Left ventricle myocardium superior (tissue), 1 donor: Measurements from ENCODE around the gene TMEM117. TPM values are rescaled to one million over a fixed set of nuclear protein-coding genes. Genes with fewer than 3 reads are reported as not detected.
"Not testable (repeated sequence)": the region's sequence is repeated elsewhere in the genome, so short reads cannot be mapped to it uniquely, and the experiment has no call there.

Source experiments
- ATAC-seq: fragments of 200-7000 bp; cut with Tn5 transposase; one replicate; pipeline ENCODE4 v1.9.1; 2020; ENCODE audit warnings: mild to moderate bottlenecking, moderate library complexity
- DNase-seq: peaks from one replicate; pipeline ENCODE4 v3.0.0-alpha.2; 2020
- intact Hi-C: fragments of 100-400 bp; cut with micrococcal nuclease; formaldehyde crosslinking; loops from one replicate; pipeline ENCODE4 v1.11.0; 2022
- total RNA-seq: library from RNA; stranded (reverse); fragmentation: NEBNext Ultra II Directional; extraction: Animal tissue kit (Norgen Biotek cat#: 25700); gene quantifications from one replicate; pipeline ENCODE4 v1.2.1, GENCODE V29; 2021
- donor health status: DM: no; HTN: yes; CAD: no; lungs with severe emphysema.

TMEM117 gene
- total RNA-seq, 1 donor from 2014 or later = 7.1 TPM

- intact Hi-C loops = no loop called here
- DNase-seq (no peak), ATAC-seq (peak; percentile 1)
Measured at GRCh38 chr12:43835264-43835655, 621 bp upstream of the TMEM117 start.

GRCh38 chr12:43836475-43836989 is 651 bp downstream of the TMEM117 start:
- DNase-seq (no peak), ATAC-seq (peak; percentile 55)
- intact Hi-C loops = no loop called here

GRCh38 chr12:43840338-43840737 is 4.5 kb downstream of the TMEM117 start:
- DNase-seq (no peak), ATAC-seq (no peak)
- intact Hi-C loops = no loop called here

- intact Hi-C loops = no loop called here
- DNase-seq = no peak
- no peak for ATAC-seq
Measured at GRCh38 chr12:43841253-43841652, 5.4 kb downstream of the TMEM117 start.

- no peak for DNase-seq
- no peak for ATAC-seq
- intact Hi-C loops = no loop called here
Measured at GRCh38 chr12:43842259-43842658, 6.4 kb downstream of the TMEM117 start.

GRCh38 chr12:43847425-43848225 is 11.7 kb downstream of the TMEM117 start:
- DNase-seq, ATAC-seq, intact Hi-C loops: not testable (repeated sequence)

- intact Hi-C loops = no loop called here
- ATAC-seq (no peak), DNase-seq (no peak)
Measured at GRCh38 chr12:43848226-43848507, 12.3 kb downstream of the TMEM117 start.

GRCh38 chr12:43848786-43849185 is 12.9 kb downstream of the TMEM117 start:
- intact Hi-C loops = no loop called here
- DNase-seq = no peak
- no peak for ATAC-seq

GRCh38 chr12:43852744-43853143 is 16.9 kb downstream of the TMEM117 start:
- intact Hi-C loops = no loop called here
- DNase-seq (no peak), ATAC-seq (no peak)

- intact Hi-C loops = no loop called here
- no peak for ATAC-seq
- DNase-seq = no peak
Measured at GRCh38 chr12:43856972-43857371, 21.1 kb downstream of the TMEM117 start.

- ATAC-seq (peak; percentile 51), DNase-seq (no peak)
- intact Hi-C loops = no loop called here
Measured at GRCh38 chr12:43858096-43858495, 22.2 kb downstream of the TMEM117 start.

- DNase-seq (no peak), ATAC-seq (no peak)
- intact Hi-C loops = no loop called here
Measured at GRCh38 chr12:43858991-43859390, 23.1 kb downstream of the TMEM117 start.

- no peak for ATAC-seq
- intact Hi-C loops = no loop called here
- DNase-seq = no peak
Measured at GRCh38 chr12:43861015-43861839, 25.3 kb downstream of the TMEM117 start.

GRCh38 chr12:43861840-43862150 is 25.9 kb downstream of the TMEM117 start:
- intact Hi-C loops = no loop called here
- ATAC-seq (no peak), DNase-seq (no peak)

GRCh38 chr12:43863770-43864366 is 28.0 kb downstream of the TMEM117 start:
- DNase-seq (no peak), ATAC-seq (no peak)
- intact Hi-C loops = no loop called here

- ATAC-seq, DNase-seq, intact Hi-C loops: not testable (repeated sequence)
Measured at GRCh38 chr12:43864557-43864956, 28.7 kb downstream of the TMEM117 start.

GRCh38 chr12:43869184-43869583 is 33.3 kb downstream of the TMEM117 start:
- ATAC-seq = no peak
- no peak for DNase-seq
- intact Hi-C loops = no loop called here

- intact Hi-C loops = loop anchor here (10.0 kb wide), 2 partner anchors 65 to 95 kb away; partner anchors contain the start of gene TWF1
- not testable (repeated sequence) for ATAC-seq, DNase-seq
Measured at GRCh38 chr12:43869765-43870164, 33.9 kb downstream of the TMEM117 start.

GRCh38 chr12:43871258-43871657 is 35.4 kb downstream of the TMEM117 start:
- not testable (repeated sequence) for ATAC-seq, DNase-seq
- intact Hi-C loops = loop anchor here (10.0 kb wide), 2 partner anchors 66 to 96 kb away; partner anchors contain the start of gene TWF1

- intact Hi-C loops = loop anchor here (10.0 kb wide), 2 partner anchors 68 to 98 kb away; partner anchors contain the start of gene TWF1
- ATAC-seq = no peak
- DNase-seq = no peak
Measured at GRCh38 chr12:43872396-43872795, 36.5 kb downstream of the TMEM117 start.
